Measurements from ENCODE around the gene CKAP2L. TPM values are rescaled to one million over a fixed set of nuclear protein-coding genes. Genes with fewer than 3 reads are reported as not detected.
"Not testable (repeated sequence)": the region's sequence is repeated elsewhere in the genome, so short reads cannot be mapped to it uniquely, and the experiment has no call there.

Gene CKAP2L
- total RNA-seq, 1 donor from 2014 or later: 0.38 TPM

GRCh38 chr2:112712465-112712864, 51.9 kb downstream of the CKAP2L start:
- Histone ChIP-seq H3K9me3 (replicated peaks) (peaks cover 3% of the 10 kb centered on the region), H3K4me1 (no peaks in the 10 kb centered on the region), H3K36me3 (no peaks in the 10 kb centered on the region), H3K27ac (replicated peaks) (no peak overlapping the region), H3K4me3 (no peak overlapping the region), H3K27me3 (ENCODE audit: low read depth) (peaks cover 35% of the 10 kb centered on the region)
- TF ChIP-seq CTCF (IDR thresholded peaks at IDR 0.05; ENCODE audit: borderline replicate concordance): no peak
- no peak for DNase-seq
- intact Hi-C loops (cut with micrococcal nuclease): no loop called here

- TF ChIP-seq CTCF (IDR thresholded peaks at IDR 0.05; ENCODE audit: borderline replicate concordance): no peak
- no peak for DNase-seq
- Histone ChIP-seq H3K4me1 (no peaks in the 10 kb centered on the region), H3K27ac (replicated peaks) (no peak overlapping the region), H3K9me3 (replicated peaks) (no peaks in the 10 kb centered on the region), H3K4me3 (no peak overlapping the region), H3K27me3 (ENCODE audit: low read depth) (peaks cover 48% of the 10 kb centered on the region), H3K36me3 (no peaks in the 10 kb centered on the region)
- intact Hi-C loops (cut with micrococcal nuclease): no loop called here
These were observed 53.3 kb downstream of the CKAP2L start for GRCh38 chr2:112710956-112711750.

GRCh38 chr2:112709703-112710102, 54.7 kb downstream of the CKAP2L start:
- H3K27me3 ChIP-seq (ENCODE audit: low read depth): peaks cover 57% of the 10 kb centered on the region
- TF ChIP-seq CTCF (IDR thresholded peaks at IDR 0.05; ENCODE audit: borderline replicate concordance): no peak
- no peak for DNase-seq
- no peaks in the 10 kb centered on the region for H3K4me1 ChIP-seq
- intact Hi-C loops (cut with micrococcal nuclease): no loop called here
- H3K36me3 ChIP-seq: no peaks in the 10 kb centered on the region
- H3K9me3 ChIP-seq (replicated peaks): no peaks in the 10 kb centered on the region
- no peak overlapping the region for H3K4me3 ChIP-seq
- no peak overlapping the region for H3K27ac ChIP-seq (replicated peaks)

GRCh38 chr2:112708968-112709367, 55.4 kb downstream of the CKAP2L start:
- no peak overlapping the region for H3K27ac ChIP-seq (replicated peaks)
- no peaks in the 10 kb centered on the region for H3K36me3 ChIP-seq
- TF ChIP-seq CTCF (IDR thresholded peaks at IDR 0.05; ENCODE audit: borderline replicate concordance): no peak
- H3K27me3 ChIP-seq (ENCODE audit: low read depth): peaks cover 64% of the 10 kb centered on the region
- no peak for DNase-seq
- no peaks in the 10 kb centered on the region for H3K4me1 ChIP-seq
- H3K4me3 ChIP-seq: no peak overlapping the region
- intact Hi-C loops (cut with micrococcal nuclease): no loop called here
- no peaks in the 10 kb centered on the region for H3K9me3 ChIP-seq (replicated peaks)

- intact Hi-C loops (cut with micrococcal nuclease); H3K4me3 ChIP-seq: not testable (repeated sequence)
- peaks cover 65% of the 10 kb centered on the region for H3K27me3 ChIP-seq (ENCODE audit: low read depth)
These were observed 57.5 kb downstream of the CKAP2L start for GRCh38 chr2:112706947-112707346.

GRCh38 chr2:112706170-112706664, 58.2 kb downstream of the CKAP2L start:
- Histone ChIP-seq H3K27ac (replicated peaks) (no peak overlapping the region), H3K27me3 (ENCODE audit: low read depth) (peaks cover 65% of the 10 kb centered on the region), H3K4me1 (no peaks in the 10 kb centered on the region), H3K9me3 (replicated peaks) (no peaks in the 10 kb centered on the region), H3K4me3 (no peak overlapping the region), H3K36me3 (no peaks in the 10 kb centered on the region)
- no peak for DNase-seq
- intact Hi-C loops (cut with micrococcal nuclease): no loop called here
- TF ChIP-seq CTCF (IDR thresholded peaks at IDR 0.05; ENCODE audit: borderline replicate concordance): no peak

More at GRCh38 chr2:112706947-112707346, 57.5 kb downstream of the CKAP2L start:
- not testable (repeated sequence) for H3K36me3 ChIP-seq; DNase-seq; H3K9me3 ChIP-seq (replicated peaks); H3K27ac ChIP-seq (replicated peaks); H3K4me1 ChIP-seq
